ENCODE data around the gene AP4S1.
"Not testable (repeated sequence)": the region's sequence is repeated elsewhere in the genome, so short reads cannot be mapped to it uniquely, and the experiment has no call there.

Gene AP4S1

GRCh38 chr14:31045501-31046080 lies 20.1 kb downstream of the AP4S1 start:
- no peak for DNase-seq

GRCh38 chr14:31047503-31047902 lies 22.1 kb downstream of the AP4S1 start:
- DNase-seq = no peak

- no peak for DNase-seq
Observed at GRCh38 chr14:31051023-31051422, 25.6 kb downstream of the AP4S1 start.

- DNase-seq = no peak
Observed at GRCh38 chr14:31051511-31051910, 26.1 kb downstream of the AP4S1 start.

GRCh38 chr14:31052905-31053586 lies 27.6 kb downstream of the AP4S1 start:
- DNase-seq = not testable (repeated sequence)

GRCh38 chr14:31057035-31057434 lies 31.6 kb downstream of the AP4S1 start:
- no peak for DNase-seq

GRCh38 chr14:31057701-31058364 lies 32.4 kb downstream of the AP4S1 start:
- DNase-seq = no peak

GRCh38 chr14:31059152-31059924 lies 33.9 kb downstream of the AP4S1 start:
- no peak for DNase-seq

- DNase-seq = no peak
Observed at GRCh38 chr14:31060253-31060875, 34.9 kb downstream of the AP4S1 start.

GRCh38 chr14:31062908-31063307 lies 37.5 kb downstream of the AP4S1 start:
- DNase-seq = not testable (repeated sequence)

- DNase-seq = no peak
Observed at GRCh38 chr14:31068235-31068634, 42.8 kb downstream of the AP4S1 start.

GRCh38 chr14:31069343-31069742 lies 43.9 kb downstream of the AP4S1 start:
- no peak for DNase-seq

GRCh38 chr14:31070431-31070830 lies 45.0 kb downstream of the AP4S1 start:
- no peak for DNase-seq

- DNase-seq = no peak
Observed at GRCh38 chr14:31071151-31071550, 45.7 kb downstream of the AP4S1 start.

- DNase-seq = no peak
Observed at GRCh38 chr14:31075144-31075543, 49.7 kb downstream of the AP4S1 start.

GRCh38 chr14:31078766-31079165 lies 53.3 kb downstream of the AP4S1 start:
- no peak for DNase-seq

GRCh38 chr14:31080056-31080455 lies 54.6 kb downstream of the AP4S1 start:
- no peak for DNase-seq

- DNase-seq = no peak
Observed at GRCh38 chr14:31080484-31080883, 55.0 kb downstream of the AP4S1 start.

- no peak for DNase-seq
Observed at GRCh38 chr14:31083781-31084180, 58.3 kb downstream of the AP4S1 start.

- no peak for DNase-seq
Observed at GRCh38 chr14:31084385-31084784, 58.9 kb downstream of the AP4S1 start.

- DNase-seq = no peak
Observed at GRCh38 chr14:31085027-31085426, 59.6 kb downstream of the AP4S1 start.

- DNase-seq = not testable (repeated sequence)
Observed at GRCh38 chr14:31086466-31086865, 61.0 kb downstream of the AP4S1 start.
